Lung (tissue), 12 donors: ENCODE data around the gene ZDHHC11. TPM values are rescaled to one million over a fixed set of nuclear protein-coding genes. Genes with fewer than 3 reads are reported as not detected.

ENCODE experiments used
- ATAC-seq: fragments of 200-7000 bp; cut with Tn5 transposase; one replicate; pipeline ENCODE4 v1.9.1; 2020; ENCODE audit warnings: moderate number of reproducible peaks; ENCODE audit not compliant: insufficient read depth, low FRiP score
- DNase-seq, 3 donors: peaks; one replicate each; pipeline ENCODE4 v3.0.0-alpha.2; 2013 to 2017
- H3K27ac ChIP-seq, 2 donors: one replicate each; pipeline ENCODE4 v1.5.1; 2013; ENCODE audit warnings: mild to moderate bottlenecking in 2 of 2, moderate library complexity in 2 of 2, control low read depth in 1 of 2, inconsistent platforms in 1 of 2, low read depth in 1 of 2, low read length in 1 of 2
- H3K27me3 ChIP-seq, 3 donors: one replicate each; pipeline ENCODE4 v1.5.1; 2013; ENCODE audit warnings: low read length in 2 of 3; ENCODE audit not compliant: control insufficient read depth in 3 of 3, insufficient read depth in 3 of 3
- H3K36me3 ChIP-seq, 4 donors: one replicate each; pipeline ENCODE4 v1.5.1; 2013; ENCODE audit warnings: low read length in 4 of 4, mild to moderate bottlenecking in 1 of 4, moderate library complexity in 1 of 4; ENCODE audit not compliant: control insufficient read depth in 4 of 4, insufficient read depth in 4 of 4
- H3K4me1 ChIP-seq, 5 donors: one replicate each; pipeline ENCODE4 v1.5.1; 2013; ENCODE audit warnings: low read length in 5 of 5, mild to moderate bottlenecking in 2 of 5, moderate library complexity in 1 of 5; ENCODE audit not compliant: control insufficient read depth in 5 of 5, insufficient read depth in 5 of 5
- H3K4me3 ChIP-seq: one replicate; pipeline ENCODE4 v1.5.1; 2013; ENCODE audit warnings: mild to moderate bottlenecking, control low read depth, moderate library complexity
- H3K9ac ChIP-seq, 2 donors: one replicate each; pipeline ENCODE4 v1.5.1; 2013; ENCODE audit warnings: low read length in 2 of 2, control low read depth in 1 of 2; ENCODE audit not compliant: insufficient read depth in 1 of 2
- H3K9me3 ChIP-seq, 4 donors: one replicate each; pipeline ENCODE4 v1.5.1; 2013; ENCODE audit warnings: low read length in 3 of 4, mild to moderate bottlenecking in 1 of 4, moderate library complexity in 1 of 4; ENCODE audit not compliant: control insufficient read depth in 4 of 4, insufficient read depth in 3 of 4
- WGBS, 2 donors: extraction: QIAGEN DNeasy Blood & Tissue Kit; methylation state at CpG; one replicate each; pipeline ENCODE4 v1.1.7; 2013; 5-methylcytosine and 5-hydroxymethylcytosine counted together
- polyA plus RNA-seq, 2 donors: library from polyadenylated mRNA; stranded (reverse); fragments of 200-250 nt; gene quantifications; one replicate each; pipeline ENCODE4 v1.2.1, GENCODE V29; 2013
- total RNA-seq, 2 donors: library from RNA; depleted of rRNA in 1 of 2; stranded (reverse); fragments of >200 nt in 1 of 2; gene quantifications; one replicate each; pipeline ENCODE4 v1.2.1, GENCODE V29; 2014 to 2021
- TF ChIP-seq, protein P1 (sequence below): IDR thresholded peaks from 2 replicates; pipeline ENCODE4 v1.5.1; 2012; ENCODE audit warnings: mild to moderate bottlenecking; ENCODE audit errors: control extremely low read depth, extremely low read depth
- donor health status: control.
- donor health status: control.
- donor health status: Bipolar disorder and iron deficiency.
- donor health status: healthy.
- donor health status: DM: yes; HTN: yes; CAD: no.

Gene ZDHHC11
- total and polyA plus RNA-seq, 4 donors, result 6.8 to 110 (median 20.5) TPM

DNA sequence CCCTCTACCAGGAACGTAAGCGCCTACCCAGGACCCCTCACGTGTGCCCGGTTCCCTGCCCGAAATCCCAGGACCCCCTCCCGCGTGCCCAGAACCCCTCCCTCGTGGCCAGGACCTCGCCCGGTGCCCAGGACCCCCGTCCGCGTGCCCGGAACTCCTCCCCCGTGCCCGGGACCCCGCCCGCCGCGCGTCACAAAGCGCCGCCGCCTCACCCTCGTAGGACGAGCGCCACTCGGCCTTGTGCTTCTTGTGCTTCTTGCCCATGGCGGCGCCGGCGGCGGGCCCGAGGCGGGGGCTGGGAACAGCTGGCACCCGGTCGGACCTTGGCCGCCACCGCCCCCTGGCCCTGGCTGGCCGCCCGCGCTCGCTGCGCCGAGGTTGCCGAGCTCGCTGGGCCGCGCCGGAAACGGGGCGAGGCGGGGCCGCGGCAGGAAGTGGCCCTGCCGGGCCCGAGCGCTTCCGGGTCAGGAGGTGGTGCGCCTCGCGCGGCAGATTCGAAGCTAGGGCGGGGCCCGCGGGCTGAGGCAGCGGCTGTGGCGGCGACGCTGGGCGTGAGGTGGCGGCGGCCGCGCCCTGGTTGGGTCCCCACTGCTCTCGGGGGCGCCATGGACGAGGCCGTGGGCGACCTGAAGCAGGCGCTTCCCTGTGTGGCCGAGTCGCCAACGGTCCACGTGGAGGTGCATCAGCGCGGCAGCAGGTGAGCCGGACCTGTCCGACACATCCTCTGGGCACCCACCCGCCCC, 41.8 kb upstream of the ZDHHC11 start, which contains the start of the genes BRD9 and TRIP13:
Gene BRD9 (minus strand): TSS at position 408 of the 743 bp plus-strand sequence. CDS start 144 bp downstream, at position 264.
Gene TRIP13 (plus strand): TSS at position 491 of the 743 bp plus-strand sequence. CDS start 115 bp downstream, at position 606.
- peaks cover 0 to 21% (median 10%) of the 10 kb centered on the region in 5 donors for H3K4me1 ChIP-seq
- peak; percentile 83 to 90 (median 85) for DNase-seq
- no peaks in the 10 kb centered on the region for H3K27me3 ChIP-seq
- peak within 1 kb of the TSS; percentile 89 to 95 for H3K27ac ChIP-seq
- WGBS, 2 donors, result 1% methylated on average over 79 to 91 of the region's 91 CpGs
- H3K36me3 ChIP-seq, result peaks cover 13 to 29% (median 25%) of the 10 kb centered on the region in 4 donors
- ATAC-seq, result peak; percentile 99
- H3K4me3 ChIP-seq, result peak within 1 kb of the TSS; percentile 84
- TF ChIP-seq, protein P1, sequence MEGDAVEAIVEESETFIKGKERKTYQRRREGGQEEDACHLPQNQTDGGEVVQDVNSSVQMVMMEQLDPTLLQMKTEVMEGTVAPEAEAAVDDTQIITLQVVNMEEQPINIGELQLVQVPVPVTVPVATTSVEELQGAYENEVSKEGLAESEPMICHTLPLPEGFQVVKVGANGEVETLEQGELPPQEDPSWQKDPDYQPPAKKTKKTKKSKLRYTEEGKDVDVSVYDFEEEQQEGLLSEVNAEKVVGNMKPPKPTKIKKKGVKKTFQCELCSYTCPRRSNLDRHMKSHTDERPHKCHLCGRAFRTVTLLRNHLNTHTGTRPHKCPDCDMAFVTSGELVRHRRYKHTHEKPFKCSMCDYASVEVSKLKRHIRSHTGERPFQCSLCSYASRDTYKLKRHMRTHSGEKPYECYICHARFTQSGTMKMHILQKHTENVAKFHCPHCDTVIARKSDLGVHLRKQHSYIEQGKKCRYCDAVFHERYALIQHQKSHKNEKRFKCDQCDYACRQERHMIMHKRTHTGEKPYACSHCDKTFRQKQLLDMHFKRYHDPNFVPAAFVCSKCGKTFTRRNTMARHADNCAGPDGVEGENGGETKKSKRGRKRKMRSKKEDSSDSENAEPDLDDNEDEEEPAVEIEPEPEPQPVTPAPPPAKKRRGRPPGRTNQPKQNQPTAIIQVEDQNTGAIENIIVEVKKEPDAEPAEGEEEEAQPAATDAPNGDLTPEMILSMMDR, result no peak
- no peaks in the 10 kb centered on the region for H3K9me3 ChIP-seq
- H3K9ac ChIP-seq, result peak within 1 kb of the TSS; percentile 63 to 73

DNA sequence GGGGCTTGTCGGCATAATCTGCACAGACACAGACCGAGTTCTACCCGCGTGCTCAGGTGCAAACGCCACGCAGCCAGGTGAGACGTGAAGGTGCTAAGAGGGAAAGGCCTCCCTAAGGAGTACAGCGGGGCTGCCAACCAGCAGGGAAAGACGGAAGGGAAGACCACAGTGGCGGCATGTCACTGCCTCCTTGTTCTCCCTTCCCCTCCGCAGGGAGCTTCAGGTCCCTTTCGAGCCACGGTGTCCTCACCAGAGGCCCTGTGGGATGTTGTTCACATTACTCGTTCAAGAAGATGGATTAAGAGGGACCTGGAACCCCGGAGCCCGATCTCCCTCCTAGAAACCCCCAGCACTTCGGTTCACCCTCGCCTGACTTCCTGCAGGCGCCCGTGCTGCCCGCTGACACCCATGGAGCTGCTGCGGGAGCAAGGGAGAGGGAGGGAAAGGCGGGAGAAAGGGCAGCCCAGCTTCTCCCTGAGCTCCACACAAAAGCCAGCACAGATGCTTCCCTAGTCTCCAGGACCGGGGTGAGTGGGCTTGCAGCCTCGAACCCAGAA, 41.1 kb upstream of the ZDHHC11 start:
- peak overlapping the region; percentile 89 to 95 for H3K27ac ChIP-seq
- peaks cover 0 to 21% (median 10%) of the 10 kb centered on the region in 5 donors for H3K4me1 ChIP-seq
- H3K36me3 ChIP-seq, result peaks cover 14 to 36% (median 28%) of the 10 kb centered on the region in 4 donors
- no peaks in the 10 kb centered on the region for H3K9me3 ChIP-seq
- H3K9ac ChIP-seq, result peak overlapping the region; percentile 63 to 73
- H3K4me3 ChIP-seq, result peak overlapping the region; percentile 84
- ATAC-seq, result peak; percentile 1
- TF ChIP-seq, protein P1, result no peak
- no peaks in the 10 kb centered on the region for H3K27me3 ChIP-seq
- WGBS, 2 donors, result 14 to 16% methylated on average over 25 of the region's 25 CpGs
- DNase-seq, result no peak

DNA sequence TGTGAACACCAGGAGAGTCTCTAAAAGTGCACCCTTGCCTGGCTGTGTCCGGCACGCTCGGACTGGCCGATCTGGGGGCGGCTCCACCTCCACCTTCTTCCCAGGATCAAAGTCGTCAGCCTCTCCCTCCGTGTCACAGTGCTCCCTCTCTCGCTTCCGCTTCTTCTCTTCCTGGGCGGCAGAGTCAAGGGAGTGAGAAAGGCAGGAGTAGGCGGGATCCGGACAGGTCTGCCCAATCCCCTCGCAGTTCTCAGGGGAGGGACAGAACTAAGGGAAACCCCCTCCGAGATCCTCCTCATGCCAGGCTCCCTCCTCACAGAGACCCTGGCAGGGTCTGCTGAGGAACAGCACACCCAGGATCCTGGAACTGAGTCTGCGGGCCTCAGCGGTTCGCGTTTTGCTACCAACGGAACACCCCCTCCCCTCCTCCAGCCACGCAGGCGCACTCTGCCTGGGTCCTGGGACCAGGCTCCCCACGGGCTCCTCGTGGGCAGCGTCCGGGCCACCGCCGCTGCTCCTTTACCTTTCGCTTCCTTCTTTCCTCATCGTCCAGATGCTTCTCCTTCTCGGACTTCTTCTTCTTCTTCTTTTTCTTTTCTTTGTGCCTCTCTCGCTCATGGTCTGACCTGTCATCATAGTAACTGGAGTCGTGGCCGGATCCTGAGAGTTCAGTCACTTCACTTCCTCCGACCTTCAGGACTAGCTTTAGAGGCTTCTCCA, 40.5 kb upstream of the ZDHHC11 start:
- 74 to 75% methylated on average over 34 of the region's 34 CpGs for WGBS, 2 donors
- Histone ChIP-seq H3K9me3 (no peaks in the 10 kb centered on the region), H3K4me3 (peak overlapping the region; percentile 84), H3K27me3 (no peaks in the 10 kb centered on the region), H3K27ac (no peak overlapping the region), H3K36me3 (peaks cover 20 to 42% (median 34%) of the 10 kb centered on the region in 4 donors), H3K4me1 (peaks cover 0 to 21% (median 10%) of the 10 kb centered on the region in 5 donors), H3K9ac (peak overlapping the region in 1 of 2 donors; percentile 73)
- TF ChIP-seq, protein P1, result no peak
- DNase-seq (no peak), ATAC-seq (no peak)
